Hepatocyte (in vitro differentiated cells): ENCODE measurements around the gene STX5.

ENCODE experiments used
- EZH2 ChIP-seq: fragments of 200-600 bp; sonication (generic); IDR thresholded peaks from 2 replicates; pipeline ENCODE4 v1.6.1; 2016; ENCODE audit warnings: antibody characterized with exemption, mild to moderate bottlenecking, borderline replicate concordance
- TF ChIP-seq, protein P1 (sequence below): fragments of 200-600 bp; sonication (generic); IDR thresholded peaks from 2 replicates; pipeline ENCODE4 v1.5.1; 2016; ENCODE audit warnings: antibody characterized with exemption, mild to moderate bottlenecking; ENCODE audit not compliant: poor library complexity

DNA sequence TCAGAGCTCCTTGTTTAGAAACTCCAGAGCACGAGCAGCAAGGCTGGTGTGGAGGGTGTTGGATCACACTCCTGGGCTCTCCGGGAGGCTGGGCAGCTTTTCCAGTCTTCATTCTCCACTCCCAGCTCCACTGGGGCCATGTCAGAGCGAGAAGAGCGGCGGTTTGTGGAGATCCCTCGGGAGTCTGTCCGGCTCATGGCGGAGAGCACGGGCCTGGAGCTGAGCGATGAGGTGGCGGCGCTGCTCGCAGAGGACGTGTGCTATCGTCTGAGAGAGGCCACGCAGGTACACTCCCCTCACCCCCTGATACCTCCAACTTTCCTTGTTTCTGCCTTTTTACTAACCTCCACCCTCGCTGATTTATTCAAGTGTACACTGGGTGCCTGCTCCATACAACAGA is 56.2 kb downstream of the STX5 start:
- TF ChIP-seq EZH2, result no peak
- TF ChIP-seq, protein P1, sequence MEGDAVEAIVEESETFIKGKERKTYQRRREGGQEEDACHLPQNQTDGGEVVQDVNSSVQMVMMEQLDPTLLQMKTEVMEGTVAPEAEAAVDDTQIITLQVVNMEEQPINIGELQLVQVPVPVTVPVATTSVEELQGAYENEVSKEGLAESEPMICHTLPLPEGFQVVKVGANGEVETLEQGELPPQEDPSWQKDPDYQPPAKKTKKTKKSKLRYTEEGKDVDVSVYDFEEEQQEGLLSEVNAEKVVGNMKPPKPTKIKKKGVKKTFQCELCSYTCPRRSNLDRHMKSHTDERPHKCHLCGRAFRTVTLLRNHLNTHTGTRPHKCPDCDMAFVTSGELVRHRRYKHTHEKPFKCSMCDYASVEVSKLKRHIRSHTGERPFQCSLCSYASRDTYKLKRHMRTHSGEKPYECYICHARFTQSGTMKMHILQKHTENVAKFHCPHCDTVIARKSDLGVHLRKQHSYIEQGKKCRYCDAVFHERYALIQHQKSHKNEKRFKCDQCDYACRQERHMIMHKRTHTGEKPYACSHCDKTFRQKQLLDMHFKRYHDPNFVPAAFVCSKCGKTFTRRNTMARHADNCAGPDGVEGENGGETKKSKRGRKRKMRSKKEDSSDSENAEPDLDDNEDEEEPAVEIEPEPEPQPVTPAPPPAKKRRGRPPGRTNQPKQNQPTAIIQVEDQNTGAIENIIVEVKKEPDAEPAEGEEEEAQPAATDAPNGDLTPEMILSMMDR, result no peak
